ENCODE results near the gene STK17A. TPM values are rescaled to one million over a fixed set of nuclear protein-coding genes. Genes with fewer than 3 reads are reported as not detected.

The STK17A gene
- total and polyA plus RNA-seq, 2 donors (not counting 1 experiment from before 2014, with no cell fraction given), result 46.8 to 53.2 TPM

DNA sequence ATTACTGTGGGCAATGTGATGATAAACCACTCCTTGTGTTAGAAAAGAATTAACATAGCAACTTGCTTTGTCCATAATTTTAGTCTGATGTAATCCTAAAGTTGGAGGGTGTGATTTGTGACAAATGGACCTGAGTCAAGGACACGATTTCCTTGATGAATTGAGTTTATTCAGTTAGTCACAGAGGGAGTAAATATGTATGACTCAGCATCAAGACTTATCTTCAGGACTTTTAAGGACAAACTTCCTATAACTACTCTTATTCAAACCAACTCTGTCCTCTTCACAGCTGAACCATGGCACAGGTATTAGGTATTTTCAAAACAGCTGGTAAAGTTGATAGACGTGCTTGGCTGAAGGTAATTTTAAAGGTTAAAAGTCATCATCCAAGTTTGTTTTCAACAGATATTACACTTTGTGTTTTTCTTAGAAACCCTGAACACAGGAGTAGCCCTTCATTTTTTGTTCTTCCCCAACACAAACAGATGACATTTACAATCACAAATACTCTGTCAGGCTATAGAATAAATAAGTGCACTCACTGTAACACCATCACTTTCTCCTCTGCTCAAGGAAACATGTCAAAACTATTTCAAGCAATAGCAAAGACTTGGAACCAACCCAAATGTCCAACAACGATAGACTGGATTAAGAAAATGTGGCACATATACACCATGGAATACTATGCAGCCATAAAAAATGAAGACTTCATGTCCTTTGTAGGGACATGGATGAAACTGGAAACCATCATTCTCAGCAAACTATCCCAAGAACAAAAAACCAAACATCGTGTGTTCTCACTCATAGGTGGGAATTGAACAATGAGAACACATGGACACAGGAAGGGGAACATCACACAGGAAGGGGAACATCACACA lies 91.9 kb downstream of the STK17A start:
- H3K4me2 ChIP-seq (ENCODE audit: extremely low read depth, insufficient read depth, low read length), result no peak overlapping the region
- H3K9me3 ChIP-seq (ENCODE audit: control insufficient read depth, insufficient read depth, low read depth, low read length), result no peaks in the 10 kb centered on the region
- TF ChIP-seq EZH2 (IDR thresholded peaks at IDR 0.05; ENCODE audit: low read length, missing control alignments), result no peak
- TF ChIP-seq, protein P1, sequence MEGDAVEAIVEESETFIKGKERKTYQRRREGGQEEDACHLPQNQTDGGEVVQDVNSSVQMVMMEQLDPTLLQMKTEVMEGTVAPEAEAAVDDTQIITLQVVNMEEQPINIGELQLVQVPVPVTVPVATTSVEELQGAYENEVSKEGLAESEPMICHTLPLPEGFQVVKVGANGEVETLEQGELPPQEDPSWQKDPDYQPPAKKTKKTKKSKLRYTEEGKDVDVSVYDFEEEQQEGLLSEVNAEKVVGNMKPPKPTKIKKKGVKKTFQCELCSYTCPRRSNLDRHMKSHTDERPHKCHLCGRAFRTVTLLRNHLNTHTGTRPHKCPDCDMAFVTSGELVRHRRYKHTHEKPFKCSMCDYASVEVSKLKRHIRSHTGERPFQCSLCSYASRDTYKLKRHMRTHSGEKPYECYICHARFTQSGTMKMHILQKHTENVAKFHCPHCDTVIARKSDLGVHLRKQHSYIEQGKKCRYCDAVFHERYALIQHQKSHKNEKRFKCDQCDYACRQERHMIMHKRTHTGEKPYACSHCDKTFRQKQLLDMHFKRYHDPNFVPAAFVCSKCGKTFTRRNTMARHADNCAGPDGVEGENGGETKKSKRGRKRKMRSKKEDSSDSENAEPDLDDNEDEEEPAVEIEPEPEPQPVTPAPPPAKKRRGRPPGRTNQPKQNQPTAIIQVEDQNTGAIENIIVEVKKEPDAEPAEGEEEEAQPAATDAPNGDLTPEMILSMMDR (conservative IDR thresholded peaks at IDR 0.05 in 1 of 2, IDR thresholded peaks at IDR 0.05 in 1 of 2; ENCODE audit: low read depth in 1 of 2, low read length in 2 of 2), result no peak
- no peak overlapping the region for H3K27ac ChIP-seq (ENCODE audit: insufficient read depth, low read length)
- H3K79me2 ChIP-seq (ENCODE audit: control insufficient read depth, insufficient read depth, low read length), result peaks cover 19% of the 10 kb centered on the region
- H3K9ac ChIP-seq (ENCODE audit: insufficient read depth, low read length), result no peak overlapping the region
- peak; percentile 86 to 99 for DNase-seq (ENCODE audit: low read depth in 2 of 2)
- H2AFZ ChIP-seq (ENCODE audit: low read length), result no peak overlapping the region
- H3K27me3 ChIP-seq (ENCODE audit: control insufficient read depth, insufficient read depth, low read length), result no peaks in the 10 kb centered on the region
- H4K20me1 ChIP-seq (ENCODE audit: control insufficient read depth, extremely low read depth, insufficient read depth, low read length), result no peaks in the 10 kb centered on the region
- peaks cover 3% of the 10 kb centered on the region for H3K4me1 ChIP-seq (ENCODE audit: control insufficient read depth, extremely low read depth, insufficient read depth, low read length)
- H3K36me3 ChIP-seq (ENCODE audit: control insufficient read depth, insufficient read depth, low read length), result no peaks in the 10 kb centered on the region
- no peak overlapping the region for H3K4me3 ChIP-seq (replicated peaks in 1 of 4; ENCODE audit: control extremely low read depth in 1 of 4, insufficient read depth in 1 of 4, low read depth in 3 of 4, low read length in 4 of 4)

Other genes starting within 250 kb of the STK17A start
- 34.2 and 39.6 TPM in 2 replicates for gene COA1, start 146.4 kb downstream of the STK17A start, total RNA-seq
- 28.8 and 30.7 TPM in 2 replicates for gene COA1, start 146.4 kb downstream of the STK17A start, polyA plus RNA-seq
- 56.2 and 72.8 TPM in 2 replicates for gene BLVRA, start 175.6 kb downstream of the STK17A start, total RNA-seq
- 108 and 124 TPM in 2 replicates for gene BLVRA, start 175.6 kb downstream of the STK17A start, polyA plus RNA-seq